GM12874 (cell line): ENCODE measurements around the gene COL6A2.

Experiments used
- TF ChIP-seq, protein P1 (sequence below): IDR thresholded peaks from 2 replicates; pipeline ENCODE4 v1.5.1; 2011; ENCODE audit warnings: low read depth, mild to moderate bottlenecking, control low read depth, low read length, moderate library complexity; ENCODE audit not compliant: insufficient read depth

Gene COL6A2

DNA sequence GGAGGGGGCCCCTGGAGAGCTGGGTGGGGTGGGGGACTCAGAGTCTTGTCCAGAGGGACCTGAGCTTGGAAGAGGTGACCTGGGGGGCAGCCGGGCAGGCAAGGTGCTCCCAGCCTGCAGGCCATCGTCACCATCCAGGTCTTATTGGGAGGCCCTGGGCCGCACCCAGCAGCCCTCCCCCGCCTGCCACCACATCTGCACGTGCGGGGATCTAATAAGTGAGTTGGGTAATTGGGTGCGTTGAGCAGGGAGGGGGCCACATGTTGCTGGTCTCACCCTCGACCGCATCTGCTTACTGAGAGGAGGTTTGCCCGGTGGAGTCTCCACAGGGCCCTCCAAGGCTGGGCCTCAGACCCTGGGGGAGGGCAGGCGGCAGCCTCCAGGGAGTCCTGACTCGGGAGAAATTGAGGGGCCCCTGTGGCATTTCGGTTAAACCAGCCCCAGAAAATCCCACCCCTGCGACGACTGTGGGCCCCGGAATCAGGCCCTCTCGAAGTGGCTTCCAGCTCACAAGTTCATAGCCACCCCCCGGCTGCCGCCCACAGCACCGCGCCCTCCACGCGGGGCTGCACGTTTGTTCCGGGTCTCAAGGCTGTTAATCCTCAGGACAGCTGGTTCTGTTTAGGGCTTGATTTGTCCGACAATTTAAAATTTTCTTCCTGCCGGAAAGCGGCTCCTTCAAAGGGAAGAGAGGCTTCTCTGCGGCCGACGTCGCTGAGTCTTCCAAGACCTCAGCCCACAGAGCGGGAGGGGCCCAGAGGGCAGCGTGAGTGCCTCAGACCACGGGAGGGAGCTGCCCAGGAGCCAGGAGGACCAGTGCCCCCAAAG is 14.7 kb upstream of the COL6A2 start:
- TF ChIP-seq, protein P1, sequence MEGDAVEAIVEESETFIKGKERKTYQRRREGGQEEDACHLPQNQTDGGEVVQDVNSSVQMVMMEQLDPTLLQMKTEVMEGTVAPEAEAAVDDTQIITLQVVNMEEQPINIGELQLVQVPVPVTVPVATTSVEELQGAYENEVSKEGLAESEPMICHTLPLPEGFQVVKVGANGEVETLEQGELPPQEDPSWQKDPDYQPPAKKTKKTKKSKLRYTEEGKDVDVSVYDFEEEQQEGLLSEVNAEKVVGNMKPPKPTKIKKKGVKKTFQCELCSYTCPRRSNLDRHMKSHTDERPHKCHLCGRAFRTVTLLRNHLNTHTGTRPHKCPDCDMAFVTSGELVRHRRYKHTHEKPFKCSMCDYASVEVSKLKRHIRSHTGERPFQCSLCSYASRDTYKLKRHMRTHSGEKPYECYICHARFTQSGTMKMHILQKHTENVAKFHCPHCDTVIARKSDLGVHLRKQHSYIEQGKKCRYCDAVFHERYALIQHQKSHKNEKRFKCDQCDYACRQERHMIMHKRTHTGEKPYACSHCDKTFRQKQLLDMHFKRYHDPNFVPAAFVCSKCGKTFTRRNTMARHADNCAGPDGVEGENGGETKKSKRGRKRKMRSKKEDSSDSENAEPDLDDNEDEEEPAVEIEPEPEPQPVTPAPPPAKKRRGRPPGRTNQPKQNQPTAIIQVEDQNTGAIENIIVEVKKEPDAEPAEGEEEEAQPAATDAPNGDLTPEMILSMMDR: no peak

DNA sequence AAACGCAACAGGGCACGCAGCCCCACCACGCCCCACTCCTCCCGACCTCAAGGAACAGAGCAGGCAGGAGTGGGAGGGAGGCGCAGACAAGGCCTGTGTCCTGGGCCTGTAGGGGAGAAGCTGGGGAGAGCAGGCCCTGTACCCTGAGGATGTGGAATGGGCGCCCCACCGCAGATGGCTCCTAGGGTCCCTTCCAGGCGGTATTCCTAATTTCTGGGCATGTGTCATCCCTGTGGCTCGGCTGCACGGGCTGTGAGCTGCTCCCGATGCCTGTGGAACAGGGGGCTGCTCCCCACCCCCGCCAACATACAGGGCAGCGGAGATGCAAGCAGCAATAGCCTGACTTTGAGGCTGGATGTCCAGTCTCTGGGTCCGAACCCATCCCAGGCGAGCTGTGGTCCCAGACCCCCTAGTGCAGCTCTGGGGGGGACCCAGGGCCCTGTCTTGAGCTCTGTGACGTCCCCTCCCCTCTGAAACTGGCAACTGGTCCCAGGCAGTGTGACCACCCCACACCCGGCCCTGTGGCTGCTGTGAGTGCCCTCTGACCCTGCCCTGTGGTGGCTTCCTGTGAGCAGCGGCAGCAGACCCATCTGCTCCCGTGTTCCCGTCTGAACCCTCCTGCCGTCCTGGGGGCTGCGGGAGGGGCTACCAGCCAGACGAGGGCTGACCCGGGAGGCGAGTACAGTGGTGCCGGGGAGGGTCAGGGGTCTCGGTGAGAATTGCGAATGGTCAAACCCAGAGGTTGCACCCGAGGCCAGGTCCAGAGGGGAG is 13.9 kb upstream of the COL6A2 start:
- TF ChIP-seq, protein P1: no peak

DNA sequence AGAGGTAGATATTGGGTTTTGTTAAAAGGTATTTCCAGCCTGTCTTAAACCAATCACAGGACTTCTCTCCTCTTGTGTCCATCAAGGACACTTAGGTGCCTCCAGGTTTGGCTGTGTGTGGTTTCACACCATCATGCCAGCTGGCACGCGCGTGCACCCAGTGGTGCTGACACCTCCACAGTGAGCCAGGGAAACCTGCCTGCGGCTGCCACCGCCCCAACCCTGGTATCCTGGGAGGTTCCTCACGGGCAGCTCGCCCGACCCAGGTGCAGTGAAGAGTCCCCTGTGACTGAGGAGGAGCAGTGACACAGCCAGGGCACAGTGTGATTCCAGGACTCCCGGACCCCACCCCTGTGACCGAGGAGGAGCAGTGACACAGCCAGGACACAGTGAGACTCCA is 13.2 kb upstream of the COL6A2 start:
- TF ChIP-seq, protein P1: no peak

DNA sequence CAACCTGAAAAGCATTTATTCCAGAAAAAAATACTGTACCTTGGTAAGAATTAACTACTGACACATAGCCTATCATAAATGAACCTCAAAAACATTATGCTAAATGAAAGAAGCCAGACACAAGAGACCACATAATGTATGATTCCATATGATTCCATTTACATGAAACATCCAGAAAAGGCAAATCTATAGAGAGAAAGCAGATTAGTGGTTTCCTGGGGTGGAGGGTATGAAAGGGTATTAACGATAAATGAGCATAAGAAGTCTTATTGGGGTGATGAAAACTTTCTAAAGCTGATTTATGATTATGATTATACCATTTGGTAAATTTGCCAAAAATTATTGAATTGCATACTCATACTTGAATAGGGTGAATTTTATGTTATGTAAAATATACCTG is 10.3 kb upstream of the COL6A2 start:
- TF ChIP-seq, protein P1: no peak

DNA sequence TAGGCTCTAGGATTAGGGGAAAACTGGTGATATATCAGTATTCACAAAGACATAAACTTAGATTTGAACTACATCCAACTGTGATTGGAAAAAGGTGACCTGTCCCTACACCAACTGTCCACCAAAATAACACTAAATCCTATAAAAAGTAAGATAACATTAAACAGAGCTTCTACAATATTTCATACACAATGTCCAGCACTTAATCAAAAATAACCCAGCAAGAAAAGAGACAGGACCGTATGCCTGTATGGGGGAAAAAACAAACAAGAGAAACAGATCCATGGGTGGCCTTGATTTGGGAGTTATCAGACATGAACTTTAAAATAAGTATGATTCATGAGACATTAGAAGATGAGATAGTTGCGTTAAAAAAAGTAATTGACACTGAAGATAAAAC is 9.7 kb upstream of the COL6A2 start:
- TF ChIP-seq, protein P1: no peak

DNA sequence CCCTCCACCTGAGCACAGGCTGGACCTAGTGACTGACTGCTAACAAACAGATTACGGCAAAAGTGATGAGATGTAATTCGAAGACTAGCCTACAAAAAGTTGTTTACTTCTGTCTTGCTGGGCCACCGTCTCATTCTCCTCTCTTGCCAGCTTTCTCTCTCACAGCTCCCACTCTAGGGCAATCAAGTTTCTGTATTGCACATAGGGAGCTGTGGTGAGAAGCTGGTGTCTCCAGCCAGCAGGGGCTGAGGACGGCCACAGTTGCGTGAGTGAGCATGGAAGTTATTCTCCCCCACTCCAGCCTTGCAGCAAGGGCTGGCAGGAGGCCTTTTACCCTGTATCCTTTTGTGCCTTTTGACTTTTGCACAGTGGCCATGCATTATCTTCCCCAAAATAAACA is 8.6 kb upstream of the COL6A2 start:
- TF ChIP-seq, protein P1: no peak

DNA sequence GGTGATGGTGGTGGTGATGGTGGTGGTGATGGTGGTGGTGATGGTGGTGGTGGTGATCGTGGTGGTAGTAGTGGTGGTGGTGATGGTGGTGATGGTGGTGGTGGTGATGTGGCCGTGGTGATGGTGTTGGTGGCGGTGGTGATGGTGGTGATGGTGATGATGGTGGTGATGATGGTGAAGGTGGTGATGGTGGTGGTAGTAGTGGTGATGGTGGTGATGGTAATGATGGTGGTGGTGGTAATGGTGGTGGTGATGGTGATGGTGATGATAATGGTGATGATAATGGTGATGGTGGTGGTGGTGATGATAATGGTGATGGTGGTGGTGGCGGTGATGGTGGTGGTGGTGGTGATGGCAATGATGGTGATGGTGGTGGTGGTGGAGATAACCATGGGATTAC is 6.8 kb upstream of the COL6A2 start:
- TF ChIP-seq, protein P1: no peak
